ENCODE data around the gene NBPF14.
"Not testable (repeated sequence)": the region's sequence is repeated elsewhere in the genome, so short reads cannot be mapped to it uniquely, and the experiment has no call there.

GRCh38 chr1:148483029-148483428 is 112.8 kb downstream of the NBPF14 start, which contains the start of gene PPIAL4G:
- TF ChIP-seq, protein P1, sequence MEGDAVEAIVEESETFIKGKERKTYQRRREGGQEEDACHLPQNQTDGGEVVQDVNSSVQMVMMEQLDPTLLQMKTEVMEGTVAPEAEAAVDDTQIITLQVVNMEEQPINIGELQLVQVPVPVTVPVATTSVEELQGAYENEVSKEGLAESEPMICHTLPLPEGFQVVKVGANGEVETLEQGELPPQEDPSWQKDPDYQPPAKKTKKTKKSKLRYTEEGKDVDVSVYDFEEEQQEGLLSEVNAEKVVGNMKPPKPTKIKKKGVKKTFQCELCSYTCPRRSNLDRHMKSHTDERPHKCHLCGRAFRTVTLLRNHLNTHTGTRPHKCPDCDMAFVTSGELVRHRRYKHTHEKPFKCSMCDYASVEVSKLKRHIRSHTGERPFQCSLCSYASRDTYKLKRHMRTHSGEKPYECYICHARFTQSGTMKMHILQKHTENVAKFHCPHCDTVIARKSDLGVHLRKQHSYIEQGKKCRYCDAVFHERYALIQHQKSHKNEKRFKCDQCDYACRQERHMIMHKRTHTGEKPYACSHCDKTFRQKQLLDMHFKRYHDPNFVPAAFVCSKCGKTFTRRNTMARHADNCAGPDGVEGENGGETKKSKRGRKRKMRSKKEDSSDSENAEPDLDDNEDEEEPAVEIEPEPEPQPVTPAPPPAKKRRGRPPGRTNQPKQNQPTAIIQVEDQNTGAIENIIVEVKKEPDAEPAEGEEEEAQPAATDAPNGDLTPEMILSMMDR (conservative IDR thresholded peaks at IDR 0.05; ENCODE audit: low read length): not testable (repeated sequence)
- TF ChIP-seq EZH2phosphoT487 (IDR thresholded peaks at IDR 0.05; ENCODE audit: borderline replicate concordance): not testable (repeated sequence)
